HCT116 (cell line): Measurements from ENCODE around the gene E2F6. TPM values are rescaled to one million over a fixed set of nuclear protein-coding genes. Genes with fewer than 3 reads are reported as not detected.

ENCODE experiments used
- ATAC-seq: fragments of 200-7000 bp; cut with Tn5 transposase; 2 replicates; pipeline ENCODE4 v1.9.1; 2020; ENCODE audit warnings: mild to moderate bottlenecking, moderate library complexity
- BruUV-seq: library from RNA; stranded (reverse); fragments of 400-500 nt; replicated peaks from 2 replicates; lab custom pipeline; 2021; lab: Mats Ljungman, UMichigan
- CTCF ChIA-PET: fragments of 300-600 bp; sonication (Branson Sonifier 250); formaldehyde crosslinking; loops from one replicate; lab custom pipeline; 2021; ENCODE audit warnings: antibody characterized with exemption; lab: Charles Lee
- POLR2A ChIA-PET: fragments of 300-600, 350-600 bp; sonication (Branson Sonifier 250); formaldehyde crosslinking; loops from one replicate; lab custom pipeline; 2021; ENCODE audit warnings: antibody characterized with exemption; lab: Charles Lee
- RAD21 ChIA-PET, 2 experiments: fragments of 300-600 bp; sonication (Branson Sonifier 250); formaldehyde crosslinking; loops; one replicate each; lab custom pipeline; 2023; ENCODE audit warnings: low total read pairs in 2 of 2; ENCODE audit not compliant: uncharacterized antibody in 2 of 2, unreplicated experiment in 2 of 2, low non-redundant PET in 1 of 2; lab: Charles Lee
- DNase-seq: peaks from one replicate; pipeline ENCODE4 v3.0.0-alpha.2; 2010; ENCODE audit warnings: low read depth, low spot score
- H2AFZ ChIP-seq: fragments of 200-600 bp; shearing (Covaris generic), sonication (generic); 2 replicates; pipeline ENCODE4 v1.6.1; 2017; ENCODE audit warnings: low read depth, mixed run types, mixed read lengths, antibody characterized with exemption, low read length; ENCODE audit not compliant: poor library complexity, severe bottlenecking
- H3K27ac ChIP-seq: 2 replicates; pipeline ENCODE4 v1.5.1; 2012; ENCODE audit warnings: low read depth, low read length
- H3K27me3 ChIP-seq: fragments of 200-600 bp; sonication (generic); 2 replicates; pipeline ENCODE4 v1.6.1; 2016; ENCODE audit warnings: mixed run types, low read length, mixed read lengths; ENCODE audit not compliant: insufficient read depth
- H3K36me3 ChIP-seq, 2 experiments: fragments of 200-500 bp in 1 of 2; fragments of 200-600 bp in 1 of 2; sonication (Bioruptor generic) in 1 of 2; sonication (generic) in 1 of 2; 2 replicates each; pipeline versions ENCODE4 v1.5.1 to v1.6.1; 2014 to 2016; ENCODE audit warnings: low read length in 2 of 2, inconsistent platforms in 1 of 2, mixed read lengths in 1 of 2, mixed run types in 1 of 2; ENCODE audit not compliant: insufficient read depth in 2 of 2, control insufficient read depth in 1 of 2
- H3K4me1 ChIP-seq, 2 experiments: fragments of 200-600 bp in 1 of 2; sonication (generic) in 1 of 2; 2 replicates each; pipeline versions ENCODE4 v1.5.1 to v1.6.1; 2012 to 2017; ENCODE audit warnings: low read length in 2 of 2, inconsistent platforms in 1 of 2, mild to moderate bottlenecking in 1 of 2, mixed read lengths in 1 of 2, mixed run types in 1 of 2, moderate library complexity in 1 of 2; ENCODE audit not compliant: insufficient read depth in 2 of 2, control insufficient read depth in 1 of 2
- H3K4me2 ChIP-seq: fragments of 200-600 bp; sonication (generic); 2 replicates; pipeline ENCODE4 v1.6.1; 2017; ENCODE audit warnings: mixed run types, low read length, mixed read lengths
- H3K4me3 ChIP-seq, 2 experiments: fragments of 200-600 bp in 1 of 2; sonication (generic) in 1 of 2; replicated peaks in 1 of 2; 2 replicates each; pipeline ENCODE4 v1.5.1; 2011 to 2016; ENCODE audit warnings: low read length in 2 of 2, control low read depth in 1 of 2, low read depth in 1 of 2, mild to moderate bottlenecking in 1 of 2, mixed read lengths in 1 of 2, mixed run types in 1 of 2
- H3K79me2 ChIP-seq: fragments of 200-600 bp; sonication (generic); 2 replicates; pipeline ENCODE4 v1.6.1; 2017; ENCODE audit warnings: mild to moderate bottlenecking, mixed run types, low read length, moderate library complexity, mixed read lengths; ENCODE audit not compliant: insufficient read depth
- H3K9ac ChIP-seq: fragments of 200-600 bp; sonication (generic); 2 replicates; pipeline ENCODE4 v1.6.1; 2016; ENCODE audit warnings: low read length, mixed read lengths
- H3K9me2 ChIP-seq: fragments of 200-600 bp; sonication (generic), shearing (Covaris generic); 2 replicates; pipeline ENCODE4 v1.6.1; 2017; ENCODE audit warnings: mixed run types, mild to moderate bottlenecking, moderate library complexity; ENCODE audit not compliant: insufficient read depth
- H3K9me3 ChIP-seq, 2 experiments: fragments of 200-500 bp in 1 of 2; fragments of 200-600 bp in 1 of 2; sonication (Bioruptor generic) in 1 of 2; sonication (generic) in 1 of 2; 2 replicates each; pipeline ENCODE4 v1.6.1; 2014 to 2017; ENCODE audit warnings: low read length in 2 of 2, mixed read lengths in 2 of 2, inconsistent platforms in 1 of 2, low read depth in 1 of 2, mild to moderate bottlenecking in 1 of 2, mixed run types in 1 of 2, moderate library complexity in 1 of 2; ENCODE audit not compliant: control insufficient read depth in 1 of 2, insufficient read depth in 1 of 2
- H4K20me1 ChIP-seq: fragments of 200-600 bp; sonication (generic), shearing (Covaris generic); 2 replicates; pipeline ENCODE4 v1.6.1; 2017; ENCODE audit warnings: mixed run types, mild to moderate bottlenecking, moderate library complexity; ENCODE audit not compliant: insufficient read depth
- CEBPB ChIP-seq: IDR thresholded peaks from 2 replicates; pipeline ENCODE4 v1.6.1; 2012; ENCODE audit warnings: low read depth
- EGR1 ChIP-seq: IDR thresholded peaks from 2 replicates; pipeline ENCODE4 v1.6.1; 2012; ENCODE audit warnings: low read depth
- ELF1 ChIP-seq: IDR thresholded peaks from 2 replicates; pipeline ENCODE4 v1.6.1; 2012; ENCODE audit warnings: low read depth, borderline replicate concordance
- EZH2 ChIP-seq: fragments of 200-600 bp; sonication (generic); IDR thresholded peaks from 2 replicates; pipeline ENCODE4 v1.6.1; 2017; ENCODE audit warnings: antibody characterized with exemption, mixed run types
- EZH2phosphoT487 ChIP-seq: fragments of 200-600 bp; IDR thresholded peaks from 2 replicates; pipeline ENCODE4 v1.6.1; 2018; ENCODE audit warnings: antibody characterized with exemption, borderline replicate concordance
- FOSL1 ChIP-seq: IDR thresholded peaks from 2 replicates; pipeline ENCODE4 v1.6.1; 2012; ENCODE audit warnings: low read depth
- JUND ChIP-seq: IDR thresholded peaks from 2 replicates; pipeline ENCODE4 v1.6.1; 2012
- POLR2AphosphoS5 ChIP-seq: IDR thresholded peaks from 2 replicates; pipeline ENCODE4 v1.6.1; 2011; ENCODE audit warnings: mild to moderate bottlenecking, low read depth, low read length, moderate library complexity
- RAD21 ChIP-seq: IDR thresholded peaks from 2 replicates; pipeline ENCODE4 v1.6.1; 2012; ENCODE audit warnings: low read depth, mild to moderate bottlenecking
- TCF7L2 ChIP-seq: IDR thresholded peaks from 2 replicates; pipeline ENCODE4 v1.7.0; 2011; ENCODE audit warnings: borderline replicate concordance, inconsistent platforms; ENCODE audit not compliant: insufficient read depth, insufficient read length; ENCODE audit errors: extremely low read depth
- YY1 ChIP-seq: IDR thresholded peaks from 2 replicates; pipeline ENCODE4 v1.6.1; 2011; ENCODE audit warnings: low read length, low read depth, moderate library complexity, mild to moderate bottlenecking; ENCODE audit not compliant: insufficient replicate concordance; ENCODE audit errors: extremely low read depth
- intact Hi-C: fragments of 100-400 bp; cut with micrococcal nuclease; formaldehyde crosslinking; loops from 2 replicates; pipeline ENCODE4 v1.10.0; 2022
- total RNA-seq: library from RNA; stranded (reverse); gene quantifications from one replicate; pipeline ENCODE4 v1.2.1, GENCODE V29; 2021; ENCODE audit not compliant: unreplicated experiment
- TF ChIP-seq, protein P1 (sequence below): IDR thresholded peaks from 2 replicates; pipeline ENCODE4 v1.6.1; 2012
- TF ChIP-seq, protein P2 (sequence below): IDR thresholded peaks from 2 replicates; pipeline ENCODE4 v1.6.1; 2012
- TF ChIP-seq, protein P3 (sequence below), 3 experiments: fragments of 200-600 bp in 1 of 3; sonication (generic) in 1 of 3; IDR thresholded peaks in 2 of 3; conservative IDR thresholded peaks in 1 of 3; 2 replicates each; pipeline ENCODE4 v1.5.1; 2012 to 2017; ENCODE audit warnings: low read depth in 2 of 3, low read length in 2 of 3, antibody characterized with exemption in 1 of 3, borderline replicate concordance in 1 of 3, control low read depth in 1 of 3, mild to moderate bottlenecking in 1 of 3, mixed read lengths in 1 of 3, mixed run types in 1 of 3, moderate library complexity in 1 of 3; ENCODE audit not compliant: insufficient read depth in 1 of 3
- TF ChIP-seq, protein P4 (sequence below): IDR thresholded peaks from 2 replicates; pipeline ENCODE4 v1.6.1; 2011; ENCODE audit warnings: mild to moderate bottlenecking, low read length, moderate library complexity; ENCODE audit not compliant: insufficient replicate concordance; ENCODE audit errors: extremely low read depth

Gene E2F6
- total RNA-seq, 1 experiment from 2014 or later = 22.8 TPM

- TF ChIP-seq TCF7L2 (no peak), YY1 (no peak), CEBPB (no peak), ELF1 (no peak), FOSL1 (no peak), EZH2phosphoT487 (no peak), POLR2AphosphoS5 (no peak), EGR1 (no peak), EZH2 (no peak), JUND (no peak)
- TF ChIP-seq, protein P1, sequence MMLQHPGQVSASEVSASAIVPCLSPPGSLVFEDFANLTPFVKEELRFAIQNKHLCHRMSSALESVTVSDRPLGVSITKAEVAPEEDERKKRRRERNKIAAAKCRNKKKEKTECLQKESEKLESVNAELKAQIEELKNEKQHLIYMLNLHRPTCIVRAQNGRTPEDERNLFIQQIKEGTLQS = no peak
- no peak overlapping the region for H3K9ac ChIP-seq
- peaks cover 16 to 27% of the 10 kb centered on the region in 2 experiments; a peak in 3 of 4 replicates for H3K36me3 ChIP-seq
- DNase-seq = no peak
- no peak overlapping the region for H3K27ac ChIP-seq
- no peaks in the 10 kb centered on the region for H3K9me2 ChIP-seq
- ATAC-seq = no peak
- H3K4me3 ChIP-seq = no peak overlapping the region
- CTCF ChIA-PET = interaction anchor here (1.1 to 1.7 kb wide), 2 partner anchors 40 to 623 kb away, joined by 3 read pairs; no protein-coding TSS in a partner anchor
- H3K9me3 ChIP-seq = no peaks in the 10 kb centered on the region
- no peaks in the 10 kb centered on the region for H3K27me3 ChIP-seq
- no peak overlapping the region for H2AFZ ChIP-seq
- H3K4me2 ChIP-seq = no peak overlapping the region
- intact Hi-C loops = no loop called here
- H3K4me1 ChIP-seq = no peaks in the 10 kb centered on the region
- peaks cover 100% of the 10 kb centered on the region for H3K79me2 ChIP-seq
- POLR2A ChIA-PET = no interaction called here
- BruUV-seq = no TSS peak
- H4K20me1 ChIP-seq = peaks cover 20% of the 10 kb centered on the region; the same call in 1 of the 2 replicates
- RAD21 ChIA-PET = no interaction called here
These were observed 7.2 kb downstream of the E2F6 start for GRCh38 chr2:11458753-11459152.

- Histone ChIP-seq H2AFZ (no peak overlapping the region), H3K9me3 (no peaks in the 10 kb centered on the region), H3K9ac (no peak overlapping the region), H3K27ac (no peak overlapping the region), H3K79me2 (peaks cover 100% of the 10 kb centered on the region), H3K4me1 (no peaks in the 10 kb centered on the region), H4K20me1 (peaks cover 20% of the 10 kb centered on the region; the same call in 1 of the 2 replicates), H3K4me2 (no peak overlapping the region), H3K4me3 (no peak overlapping the region), H3K36me3 (peaks cover 12 to 32% of the 10 kb centered on the region in 2 experiments), H3K27me3 (no peaks in the 10 kb centered on the region), H3K9me2 (no peaks in the 10 kb centered on the region)
- intact Hi-C loops = no loop called here
- ChIA-PET CTCF (interaction anchor here (1.1 kb wide), 1 partner anchor 40 kb away, joined by 3 read pairs; no protein-coding TSS in a partner anchor), RAD21 (no interaction called here), POLR2A (no interaction called here)
- BruUV-seq = no TSS peak
- TF ChIP-seq, protein P2, sequence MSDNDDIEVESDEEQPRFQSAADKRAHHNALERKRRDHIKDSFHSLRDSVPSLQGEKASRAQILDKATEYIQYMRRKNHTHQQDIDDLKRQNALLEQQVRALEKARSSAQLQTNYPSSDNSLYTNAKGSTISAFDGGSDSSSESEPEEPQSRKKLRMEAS = no peak
- no peak for TF ChIP-seq EZH2phosphoT487
- no peak for TF ChIP-seq RAD21
- TF ChIP-seq, protein P3, sequence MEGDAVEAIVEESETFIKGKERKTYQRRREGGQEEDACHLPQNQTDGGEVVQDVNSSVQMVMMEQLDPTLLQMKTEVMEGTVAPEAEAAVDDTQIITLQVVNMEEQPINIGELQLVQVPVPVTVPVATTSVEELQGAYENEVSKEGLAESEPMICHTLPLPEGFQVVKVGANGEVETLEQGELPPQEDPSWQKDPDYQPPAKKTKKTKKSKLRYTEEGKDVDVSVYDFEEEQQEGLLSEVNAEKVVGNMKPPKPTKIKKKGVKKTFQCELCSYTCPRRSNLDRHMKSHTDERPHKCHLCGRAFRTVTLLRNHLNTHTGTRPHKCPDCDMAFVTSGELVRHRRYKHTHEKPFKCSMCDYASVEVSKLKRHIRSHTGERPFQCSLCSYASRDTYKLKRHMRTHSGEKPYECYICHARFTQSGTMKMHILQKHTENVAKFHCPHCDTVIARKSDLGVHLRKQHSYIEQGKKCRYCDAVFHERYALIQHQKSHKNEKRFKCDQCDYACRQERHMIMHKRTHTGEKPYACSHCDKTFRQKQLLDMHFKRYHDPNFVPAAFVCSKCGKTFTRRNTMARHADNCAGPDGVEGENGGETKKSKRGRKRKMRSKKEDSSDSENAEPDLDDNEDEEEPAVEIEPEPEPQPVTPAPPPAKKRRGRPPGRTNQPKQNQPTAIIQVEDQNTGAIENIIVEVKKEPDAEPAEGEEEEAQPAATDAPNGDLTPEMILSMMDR (IDR thresholded peaks at IDR 0.05 in 2 of 3, conservative IDR thresholded peaks at IDR 0.05 in 1 of 3; ENCODE audit: borderline replicate concordance in 1 of 3, insufficient read depth in 1 of 3, low read depth in 2 of 3, low read length in 2 of 3) = no peak
- TF ChIP-seq, protein P4, sequence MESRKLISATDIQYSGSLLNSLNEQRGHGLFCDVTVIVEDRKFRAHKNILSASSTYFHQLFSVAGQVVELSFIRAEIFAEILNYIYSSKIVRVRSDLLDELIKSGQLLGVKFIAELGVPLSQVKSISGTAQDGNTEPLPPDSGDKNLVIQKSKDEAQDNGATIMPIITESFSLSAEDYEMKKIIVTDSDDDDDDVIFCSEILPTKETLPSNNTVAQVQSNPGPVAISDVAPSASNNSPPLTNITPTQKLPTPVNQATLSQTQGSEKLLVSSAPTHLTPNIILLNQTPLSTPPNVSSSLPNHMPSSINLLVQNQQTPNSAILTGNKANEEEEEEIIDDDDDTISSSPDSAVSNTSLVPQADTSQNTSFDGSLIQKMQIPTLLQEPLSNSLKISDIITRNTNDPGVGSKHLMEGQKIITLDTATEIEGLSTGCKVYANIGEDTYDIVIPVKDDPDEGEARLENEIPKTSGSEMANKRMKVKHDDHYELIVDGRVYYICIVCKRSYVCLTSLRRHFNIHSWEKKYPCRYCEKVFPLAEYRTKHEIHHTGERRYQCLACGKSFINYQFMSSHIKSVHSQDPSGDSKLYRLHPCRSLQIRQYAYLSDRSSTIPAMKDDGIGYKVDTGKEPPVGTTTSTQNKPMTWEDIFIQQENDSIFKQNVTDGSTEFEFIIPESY = no peak
- ATAC-seq (no peak), DNase-seq (no peak)
These were observed 8.0 kb downstream of the E2F6 start for GRCh38 chr2:11457935-11458334.
